NCI-H748 (cell line): ENCODE data around the gene RAF1.
"Not testable (repeated sequence)": the region's sequence is repeated elsewhere in the genome, so short reads cannot be mapped to it uniquely, and the experiment has no call there.

Experiments
- DNase-seq: peaks from one replicate; lab custom pipeline; 2025; ENCODE audit not compliant: unreplicated experiment; lab: John Stamatoyannopoulos, UW

Gene RAF1

GRCh38 chr3:12663936-12664908 lies at the start of gene RAF1:
Gene RAF1, minus strand, starts transcription at chr3:12664117. Its CDS starts 45,396 bp downstream, at chr3:12618721.
- DNase-seq: peak; percentile 97

- no peak for DNase-seq
These were observed 46.1 kb upstream of the RAF1 start for GRCh38 chr3:12710062-12710461.

- no peak for DNase-seq
These were observed 45.4 kb upstream of the RAF1 start for GRCh38 chr3:12709334-12709733.

- no peak for DNase-seq
These were observed 44.8 kb upstream of the RAF1 start for GRCh38 chr3:12708584-12709192.

- DNase-seq: no peak
These were observed 43.5 kb upstream of the RAF1 start for GRCh38 chr3:12707449-12707848.

GRCh38 chr3:12706504-12707253 lies 42.8 kb upstream of the RAF1 start:
- DNase-seq: peak; percentile 55

GRCh38 chr3:12705981-12706380 lies 42.1 kb upstream of the RAF1 start:
- DNase-seq: no peak

- no peak for DNase-seq
These were observed 41.5 kb upstream of the RAF1 start for GRCh38 chr3:12705374-12705926.

- no peak for DNase-seq
These were observed 38.6 kb upstream of the RAF1 start for GRCh38 chr3:12702501-12702900.

GRCh38 chr3:12701601-12702000 lies 37.7 kb upstream of the RAF1 start:
- DNase-seq: not testable (repeated sequence)

GRCh38 chr3:12700800-12701199 lies 36.9 kb upstream of the RAF1 start:
- DNase-seq: no peak

GRCh38 chr3:12695916-12696315 lies 32.0 kb upstream of the RAF1 start:
- DNase-seq: no peak

GRCh38 chr3:12695112-12695511 lies 31.2 kb upstream of the RAF1 start:
- DNase-seq: no peak

GRCh38 chr3:12692444-12692843 lies 28.5 kb upstream of the RAF1 start:
- no peak for DNase-seq

- DNase-seq: no peak
These were observed 26.2 kb upstream of the RAF1 start for GRCh38 chr3:12689997-12690711.

- no peak for DNase-seq
These were observed 24.0 kb upstream of the RAF1 start for GRCh38 chr3:12687948-12688347.

- no peak for DNase-seq
These were observed 22.2 kb upstream of the RAF1 start for GRCh38 chr3:12686096-12686495.

GRCh38 chr3:12681943-12682390 lies 18.1 kb upstream of the RAF1 start:
- no peak for DNase-seq

GRCh38 chr3:12681089-12681942 lies 17.4 kb upstream of the RAF1 start:
- no peak for DNase-seq

- DNase-seq: no peak
These were observed 15.6 kb upstream of the RAF1 start for GRCh38 chr3:12679468-12679867.
